HCT116 (cell line): ENCODE results near the gene GALNT6.

ENCODE experiments used
- TF ChIP-seq, protein P1 (sequence below), 3 experiments: fragments of 200-600 bp in 1 of 3; sonication (generic) in 1 of 3; IDR thresholded peaks in 2 of 3; conservative IDR thresholded peaks in 1 of 3; 2 replicates each; pipeline ENCODE4 v1.5.1; 2012 to 2017; ENCODE audit warnings: low read depth in 2 of 3, low read length in 2 of 3, antibody characterized with exemption in 1 of 3, borderline replicate concordance in 1 of 3, control low read depth in 1 of 3, mild to moderate bottlenecking in 1 of 3, mixed read lengths in 1 of 3, mixed run types in 1 of 3, moderate library complexity in 1 of 3; ENCODE audit not compliant: insufficient read depth in 1 of 3
- TF ChIP-seq, protein P2 (sequence below): IDR thresholded peaks from 2 replicates; pipeline ENCODE4 v1.6.1; 2012; ENCODE audit warnings: low read depth

- TF ChIP-seq, protein P1, sequence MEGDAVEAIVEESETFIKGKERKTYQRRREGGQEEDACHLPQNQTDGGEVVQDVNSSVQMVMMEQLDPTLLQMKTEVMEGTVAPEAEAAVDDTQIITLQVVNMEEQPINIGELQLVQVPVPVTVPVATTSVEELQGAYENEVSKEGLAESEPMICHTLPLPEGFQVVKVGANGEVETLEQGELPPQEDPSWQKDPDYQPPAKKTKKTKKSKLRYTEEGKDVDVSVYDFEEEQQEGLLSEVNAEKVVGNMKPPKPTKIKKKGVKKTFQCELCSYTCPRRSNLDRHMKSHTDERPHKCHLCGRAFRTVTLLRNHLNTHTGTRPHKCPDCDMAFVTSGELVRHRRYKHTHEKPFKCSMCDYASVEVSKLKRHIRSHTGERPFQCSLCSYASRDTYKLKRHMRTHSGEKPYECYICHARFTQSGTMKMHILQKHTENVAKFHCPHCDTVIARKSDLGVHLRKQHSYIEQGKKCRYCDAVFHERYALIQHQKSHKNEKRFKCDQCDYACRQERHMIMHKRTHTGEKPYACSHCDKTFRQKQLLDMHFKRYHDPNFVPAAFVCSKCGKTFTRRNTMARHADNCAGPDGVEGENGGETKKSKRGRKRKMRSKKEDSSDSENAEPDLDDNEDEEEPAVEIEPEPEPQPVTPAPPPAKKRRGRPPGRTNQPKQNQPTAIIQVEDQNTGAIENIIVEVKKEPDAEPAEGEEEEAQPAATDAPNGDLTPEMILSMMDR (IDR thresholded peaks at IDR 0.05 in 2 of 3, conservative IDR thresholded peaks at IDR 0.05 in 1 of 3; ENCODE audit: borderline replicate concordance in 1 of 3, insufficient read depth in 1 of 3, low read depth in 2 of 3, low read length in 2 of 3): no peak
- TF ChIP-seq, protein P2, sequence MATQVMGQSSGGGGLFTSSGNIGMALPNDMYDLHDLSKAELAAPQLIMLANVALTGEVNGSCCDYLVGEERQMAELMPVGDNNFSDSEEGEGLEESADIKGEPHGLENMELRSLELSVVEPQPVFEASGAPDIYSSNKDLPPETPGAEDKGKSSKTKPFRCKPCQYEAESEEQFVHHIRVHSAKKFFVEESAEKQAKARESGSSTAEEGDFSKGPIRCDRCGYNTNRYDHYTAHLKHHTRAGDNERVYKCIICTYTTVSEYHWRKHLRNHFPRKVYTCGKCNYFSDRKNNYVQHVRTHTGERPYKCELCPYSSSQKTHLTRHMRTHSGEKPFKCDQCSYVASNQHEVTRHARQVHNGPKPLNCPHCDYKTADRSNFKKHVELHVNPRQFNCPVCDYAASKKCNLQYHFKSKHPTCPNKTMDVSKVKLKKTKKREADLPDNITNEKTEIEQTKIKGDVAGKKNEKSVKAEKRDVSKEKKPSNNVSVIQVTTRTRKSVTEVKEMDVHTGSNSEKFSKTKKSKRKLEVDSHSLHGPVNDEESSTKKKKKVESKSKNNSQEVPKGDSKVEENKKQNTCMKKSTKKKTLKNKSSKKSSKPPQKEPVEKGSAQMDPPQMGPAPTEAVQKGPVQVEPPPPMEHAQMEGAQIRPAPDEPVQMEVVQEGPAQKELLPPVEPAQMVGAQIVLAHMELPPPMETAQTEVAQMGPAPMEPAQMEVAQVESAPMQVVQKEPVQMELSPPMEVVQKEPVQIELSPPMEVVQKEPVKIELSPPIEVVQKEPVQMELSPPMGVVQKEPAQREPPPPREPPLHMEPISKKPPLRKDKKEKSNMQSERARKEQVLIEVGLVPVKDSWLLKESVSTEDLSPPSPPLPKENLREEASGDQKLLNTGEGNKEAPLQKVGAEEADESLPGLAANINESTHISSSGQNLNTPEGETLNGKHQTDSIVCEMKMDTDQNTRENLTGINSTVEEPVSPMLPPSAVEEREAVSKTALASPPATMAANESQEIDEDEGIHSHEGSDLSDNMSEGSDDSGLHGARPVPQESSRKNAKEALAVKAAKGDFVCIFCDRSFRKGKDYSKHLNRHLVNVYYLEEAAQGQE: no peak
Observed at GRCh38 chr12:51345681-51346080, 45.5 kb downstream of the GALNT6 start.
